ENCODE results near the gene CDC20B. TPM values are rescaled to one million over a fixed set of nuclear protein-coding genes. Genes with fewer than 3 reads are reported as not detected.

Gene CDC20B
- total RNA-seq, 1 experiment from 2014 or later: not detected

- Histone ChIP-seq H3K9me3 (ENCODE audit: control insufficient read depth in 1 of 2, insufficient read depth in 1 of 2, low read depth in 1 of 2, low read length in 2 of 2) (no peaks in the 10 kb centered on the region), H3K79me2 (ENCODE audit: insufficient read depth, low read length) (peaks cover 6% of the 10 kb centered on the region; the same call in 1 of the 2 replicates), H3K4me3 (replicated peaks in 1 of 2; ENCODE audit: low read depth in 1 of 2, low read length in 2 of 2) (peak overlapping the region; percentile 63 to 77), H3K4me1 (ENCODE audit: control insufficient read depth in 1 of 2, insufficient read depth in 2 of 2, low read length in 2 of 2) (peaks cover 0 to 14% of the 10 kb centered on the region in 2 experiments; a peak in 1 of 4 replicates), H3K27me3 (ENCODE audit: insufficient read depth, low read length) (no peaks in the 10 kb centered on the region), H3K9ac (ENCODE audit: low read length) (peak overlapping the region; percentile 60), H3K27ac (ENCODE audit: low read depth, low read length) (peak overlapping the region; percentile 52), H4K20me1 (ENCODE audit: insufficient read depth) (no peaks in the 10 kb centered on the region), H3K9me2 (ENCODE audit: insufficient read depth) (no peaks in the 10 kb centered on the region), H3K36me3 (ENCODE audit: control insufficient read depth in 1 of 2, insufficient read depth in 2 of 2, low read length in 2 of 2) (peaks cover 4 to 9% of the 10 kb centered on the region in 2 experiments; a peak in 1 of 4 replicates), H3K4me2 (ENCODE audit: low read length) (peak overlapping the region; percentile 68), H2AFZ (ENCODE audit: low read depth, low read length, poor library complexity, severe bottlenecking) (peak overlapping the region; percentile 91)
- DNase-seq (ENCODE audit: low read depth, low spot score) (peak; percentile 63), ATAC-seq (peak; percentile 79)
- intact Hi-C loops (cut with micrococcal nuclease): no loop called here
- ChIA-PET POLR2A (interaction anchor here (1.3 kb wide), 2 partner anchors 255 to 293 kb away, joined by 3 to 12 read pairs; no protein-coding TSS in a partner anchor), RAD21 (ENCODE audit: low non-redundant PET in 1 of 2, low total read pairs in 2 of 2, uncharacterized antibody in 2 of 2, unreplicated experiment in 2 of 2) (interaction anchor here in 1 of 2 experiments (1.5 kb wide), 2 partner anchors 201 to 255 kb away, joined by 5 to 10 read pairs; no protein-coding TSS in a partner anchor), CTCF (interaction anchor here (0.7 to 3.1 kb wide), 23 partner anchors 9 to 932 kb away, joined by 3 to 139 read pairs (median 6); partner anchors contain the start of gene CDC20B)
- TSS peak; percentile 96 for BruUV-seq (replicated peaks)
- TF ChIP-seq ELF1 (IDR thresholded peaks at IDR 0.05; ENCODE audit: borderline replicate concordance, low read depth): no peak; the same call in 1 of the 2 replicates
- no peak for TF ChIP-seq EGR1 (IDR thresholded peaks at IDR 0.05; ENCODE audit: low read depth)
- TF ChIP-seq SIN3A (IDR thresholded peaks at IDR 0.05; ENCODE audit: low read depth): peak; percentile 37; the same call in 1 of the 2 replicates
- no peak for TF ChIP-seq TCF7L2 (IDR thresholded peaks at IDR 0.05; ENCODE audit: borderline replicate concordance, extremely low read depth, insufficient read depth, insufficient read length)
- TF ChIP-seq SP1 (IDR thresholded peaks at IDR 0.05; ENCODE audit: low read depth): no peak
- no peak for TF ChIP-seq FOSL1 (IDR thresholded peaks at IDR 0.05; ENCODE audit: low read depth)
- TF ChIP-seq MAX (IDR thresholded peaks at IDR 0.05): peak; percentile 48; the same call in 1 of the 2 replicates
- TF ChIP-seq JUND (IDR thresholded peaks at IDR 0.05): no peak
- no peak for TF ChIP-seq REST (IDR thresholded peaks at IDR 0.05; ENCODE audit: low read depth)
- TF ChIP-seq POLR2A (IDR thresholded peaks at IDR 0.05; ENCODE audit: borderline replicate concordance, extremely low read depth, insufficient read depth, insufficient read length): peak; percentile 23
- TF ChIP-seq POLR2AphosphoS5 (IDR thresholded peaks at IDR 0.05; ENCODE audit: low read depth, low read length): peak; percentile 82
Observed at GRCh38 chr5:55160493-55161209, 12.3 kb downstream of the CDC20B start.
